ENCODE results near the gene OSBPL6. TPM values are rescaled to one million over a fixed set of nuclear protein-coding genes. Genes with fewer than 3 reads are reported as not detected.

Gene OSBPL6
- total and polyA plus RNA-seq, 9 of the 15 experiments (the other 6 are each of a cell fraction or from before 2014, with no cell fraction given), result 3.4 to 12.7 (median 9.3) TPM

DNA sequence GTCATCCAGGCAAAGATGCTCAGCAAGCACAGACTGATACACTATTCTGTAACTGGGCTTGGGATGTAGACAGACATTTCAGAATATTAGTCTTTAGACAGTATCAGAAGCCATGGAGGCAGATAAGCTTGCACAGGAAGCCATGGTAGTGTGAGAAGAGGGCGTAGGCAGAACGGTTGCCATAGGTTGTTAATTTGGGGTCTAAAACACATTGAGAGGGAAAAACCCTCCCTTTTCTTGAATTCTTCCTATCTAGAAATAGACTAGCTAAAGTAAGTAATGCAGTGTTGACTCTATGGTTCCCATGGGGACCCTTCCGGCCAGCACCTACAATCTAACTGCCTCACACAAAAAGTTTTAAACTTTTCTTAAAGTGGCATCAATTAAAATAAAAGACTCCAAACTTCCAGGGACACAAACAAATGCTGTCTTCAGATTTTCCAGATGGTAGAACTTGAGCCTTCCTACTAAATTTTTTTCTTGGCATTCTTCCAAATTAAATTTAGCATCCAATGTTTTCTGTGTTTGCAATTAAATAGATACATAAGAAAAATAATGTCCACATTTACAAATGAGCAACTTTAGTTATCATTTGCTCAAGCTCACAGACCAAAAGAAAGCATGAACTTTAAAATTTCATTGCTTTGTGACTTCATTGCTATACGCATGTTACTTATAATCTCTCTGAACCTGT is 254.8 kb downstream of the OSBPL6 start (continued):
- no peak for TF ChIP-seq ZBTB43 (CRISPR knock-in tag; IDR thresholded peaks at IDR 0.05)
- no peak for TF ChIP-seq ZNF311 (CRISPR knock-in tag; IDR thresholded peaks at IDR 0.05)
- no peak for TF ChIP-seq ZNF551 (CRISPR knock-in tag; IDR thresholded peaks at IDR 0.05)
- no peak for TF ChIP-seq MCM3 (IDR thresholded peaks at IDR 0.05)
- no peak for TF ChIP-seq THAP12 (CRISPR knock-in tag; IDR thresholded peaks at IDR 0.05)
- 0 out of 2 replicates have a peak, but pooled peaks have one; percentile 59 for TF ChIP-seq KAT7 (CRISPR knock-in tag; IDR thresholded peaks at IDR 0.05; ENCODE audit: borderline replicate concordance)
- peak; percentile 88 for TF ChIP-seq NFIX (CRISPR knock-in tag; IDR thresholded peaks at IDR 0.05; ENCODE audit: low read depth)
- TF ChIP-seq ZNF274 (IDR thresholded peaks at IDR 0.05; ENCODE audit: borderline replicate concordance, low read depth, low read length), result no peak
- no peak for TF ChIP-seq XRCC3 (IDR thresholded peaks at IDR 0.05)
- TF ChIP-seq ZNF143 (CRISPR knock-in tag; IDR thresholded peaks at IDR 0.05), result no peak
- peak; percentile 62 for TF ChIP-seq RFX1 (IDR thresholded peaks at IDR 0.05)
- TF ChIP-seq, protein P1, sequence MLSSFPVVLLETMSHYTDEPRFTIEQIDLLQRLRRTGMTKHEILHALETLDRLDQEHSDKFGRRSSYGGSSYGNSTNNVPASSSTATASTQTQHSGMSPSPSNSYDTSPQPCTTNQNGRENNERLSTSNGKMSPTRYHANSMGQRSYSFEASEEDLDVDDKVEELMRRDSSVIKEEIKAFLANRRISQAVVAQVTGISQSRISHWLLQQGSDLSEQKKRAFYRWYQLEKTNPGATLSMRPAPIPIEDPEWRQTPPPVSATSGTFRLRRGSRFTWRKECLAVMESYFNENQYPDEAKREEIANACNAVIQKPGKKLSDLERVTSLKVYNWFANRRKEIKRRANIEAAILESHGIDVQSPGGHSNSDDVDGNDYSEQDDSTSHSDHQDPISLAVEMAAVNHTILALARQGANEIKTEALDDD (IDR thresholded peaks at IDR 0.05), result no peak
- peak; percentile 97 for TF ChIP-seq MYNN (IDR thresholded peaks at IDR 0.05)
- TF ChIP-seq MYNN (CRISPR knock-in tag; IDR thresholded peaks at IDR 0.05), result no peak
- TF ChIP-seq BRF1 (IDR thresholded peaks at IDR 0.05; ENCODE audit: borderline replicate concordance, extremely low read depth, insufficient read length), result no peak
- TF ChIP-seq, protein P2, sequence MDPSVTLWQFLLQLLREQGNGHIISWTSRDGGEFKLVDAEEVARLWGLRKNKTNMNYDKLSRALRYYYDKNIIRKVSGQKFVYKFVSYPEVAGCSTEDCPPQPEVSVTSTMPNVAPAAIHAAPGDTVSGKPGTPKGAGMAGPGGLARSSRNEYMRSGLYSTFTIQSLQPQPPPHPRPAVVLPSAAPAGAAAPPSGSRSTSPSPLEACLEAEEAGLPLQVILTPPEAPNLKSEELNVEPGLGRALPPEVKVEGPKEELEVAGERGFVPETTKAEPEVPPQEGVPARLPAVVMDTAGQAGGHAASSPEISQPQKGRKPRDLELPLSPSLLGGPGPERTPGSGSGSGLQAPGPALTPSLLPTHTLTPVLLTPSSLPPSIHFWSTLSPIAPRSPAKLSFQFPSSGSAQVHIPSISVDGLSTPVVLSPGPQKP (CRISPR knock-in tag; IDR thresholded peaks at IDR 0.05), result no peak
- no peak for TF ChIP-seq TAL1 (IDR thresholded peaks at IDR 0.05)
- TF ChIP-seq MCM7 (IDR thresholded peaks at IDR 0.05), result no peak
- TF ChIP-seq RFX7 (CRISPR knock-in tag; IDR thresholded peaks at IDR 0.05), result no peak
- TF ChIP-seq ZNF436 (CRISPR knock-in tag; IDR thresholded peaks at IDR 0.05), result no peak
- TF ChIP-seq, protein P3, sequence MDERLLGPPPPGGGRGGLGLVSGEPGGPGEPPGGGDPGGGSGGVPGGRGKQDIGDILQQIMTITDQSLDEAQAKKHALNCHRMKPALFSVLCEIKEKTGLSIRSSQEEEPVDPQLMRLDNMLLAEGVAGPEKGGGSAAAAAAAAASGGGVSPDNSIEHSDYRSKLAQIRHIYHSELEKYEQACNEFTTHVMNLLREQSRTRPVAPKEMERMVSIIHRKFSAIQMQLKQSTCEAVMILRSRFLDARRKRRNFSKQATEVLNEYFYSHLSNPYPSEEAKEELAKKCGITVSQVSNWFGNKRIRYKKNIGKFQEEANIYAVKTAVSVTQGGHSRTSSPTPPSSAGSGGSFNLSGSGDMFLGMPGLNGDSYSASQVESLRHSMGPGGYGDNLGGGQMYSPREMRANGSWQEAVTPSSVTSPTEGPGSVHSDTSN (CRISPR knock-in tag; IDR thresholded peaks at IDR 0.05; ENCODE audit: low read depth), result no peak
- TF ChIP-seq, protein P3 (tag; conservative IDR thresholded peaks at IDR 0.05; ENCODE audit: low read depth), result no peak
- no peak for TF ChIP-seq MTA3 (IDR thresholded peaks at IDR 0.05; ENCODE audit: borderline replicate concordance)
